ENCODE data around the gene PCSK4. TPM values are rescaled to one million over a fixed set of nuclear protein-coding genes. Genes with fewer than 3 reads are reported as not detected.

PCSK4 gene
- total and polyA plus RNA-seq, 2 of the 13 experiments (the other 11 are each of a cell fraction or from before 2014, with no cell fraction given) = 2.0 to 2.7 TPM

DNA sequence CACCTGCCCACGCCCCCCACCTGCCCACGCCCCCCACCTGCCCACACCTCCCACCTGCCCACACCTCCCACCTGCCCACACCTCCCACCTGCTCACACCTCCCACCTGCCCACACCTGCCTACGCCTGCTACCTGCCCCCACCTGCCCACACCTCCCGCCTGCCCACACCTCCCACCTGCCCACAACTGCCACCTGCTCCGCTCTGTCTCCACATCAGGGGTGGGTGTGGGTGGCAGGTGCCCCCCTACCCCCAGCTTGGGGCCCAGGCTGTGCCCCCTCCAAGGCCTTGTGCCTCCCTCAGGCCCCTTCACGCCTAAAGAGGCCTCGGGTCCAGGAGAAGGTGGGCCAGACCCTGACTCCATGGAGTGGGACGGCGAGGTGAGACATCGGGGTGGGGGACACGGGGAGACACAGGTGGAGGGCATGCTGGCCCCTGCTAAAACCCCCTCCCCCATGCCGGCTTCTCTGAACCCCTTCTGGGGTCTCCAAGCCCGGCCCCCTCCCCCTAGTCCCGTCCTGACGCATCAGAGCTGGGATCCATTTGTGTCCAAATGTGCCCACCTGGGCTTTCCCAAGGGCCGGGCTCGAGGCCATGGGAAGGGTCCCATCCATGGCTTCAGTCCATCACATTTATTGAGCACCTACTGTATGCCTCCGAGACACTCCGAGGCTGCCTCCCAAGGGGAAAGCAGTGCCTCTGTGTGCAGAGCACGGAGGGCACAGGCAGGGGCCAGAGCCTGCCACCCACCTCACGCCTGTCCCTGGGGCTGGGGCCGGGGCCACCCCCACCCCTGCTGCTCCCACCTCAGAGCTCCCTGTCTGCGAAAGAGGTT is 38.7 kb upstream of the PCSK4 start:
- no peak for DNase-seq (ENCODE audit: low spot score)
- Histone ChIP-seq H4K20me1 (ENCODE audit: insufficient read depth, low read length) (no peaks in the 10 kb centered on the region), H3K27me3 (ENCODE audit: control insufficient read depth in 1 of 2, insufficient read depth in 2 of 2, low read length in 2 of 2) (peaks cover 19 to 44% of the 10 kb centered on the region in 2 experiments), H3K9me3 (ENCODE audit: low read length) (no peaks in the 10 kb centered on the region), H3K4me3 (replicated peaks in 1 of 3; ENCODE audit: insufficient read depth in 1 of 3, low read depth in 2 of 3, low read length in 3 of 3) (no peak overlapping the region), H3K36me3 (replicated peaks in 1 of 2; ENCODE audit: control insufficient read depth in 1 of 2, insufficient read depth in 2 of 2, low read length in 2 of 2) (no peaks in the 10 kb centered on the region), H3K79me2 (ENCODE audit: insufficient read depth, low read length) (no peaks in the 10 kb centered on the region), H3K4me2 (ENCODE audit: low read depth, low read length) (no peak overlapping the region), H2AFZ (ENCODE audit: low read length) (no peak overlapping the region), H3K4me1 (ENCODE audit: insufficient read depth, low read length) (no peaks in the 10 kb centered on the region), H3K27ac (ENCODE audit: extremely low read length, insufficient read depth, low read length) (no peak overlapping the region), H3K9ac (ENCODE audit: insufficient read depth, low read depth, low read length) (no peak overlapping the region)
- TF ChIP-seq ZKSCAN8 (CRISPR knock-in tag; IDR thresholded peaks at IDR 0.05; ENCODE audit: borderline replicate concordance) = peak; percentile 56; the same call in 1 of the 2 replicates
- TF ChIP-seq WIZ (CRISPR knock-in tag; IDR thresholded peaks at IDR 0.05) = no peak
- intact Hi-C loops (cut with micrococcal nuclease; ENCODE audit: unreplicated experiment) (no loop called here), in situ Hi-C loops (cut with HindIII; ENCODE audit: extremely low pct_ligation_motif_present, low pct_unique_long_range_greater_than_20kb) (no loop called here)
- POLR2A ChIA-PET = no interaction called here
- CTCF ChIA-PET (ENCODE audit: low intra/inter-chr PET ratio, low total read pairs) = no interaction called here
- BruUV-seq (replicated peaks) = no TSS peak
- 36% methylated on average over 4 of the region's 23 CpGs for WGBS (ENCODE audit: low lambda C conversion rate)
- FAIRE-seq = no peak
- ATAC-seq = no peak; the same call in 2 of the 3 replicates

DNA sequence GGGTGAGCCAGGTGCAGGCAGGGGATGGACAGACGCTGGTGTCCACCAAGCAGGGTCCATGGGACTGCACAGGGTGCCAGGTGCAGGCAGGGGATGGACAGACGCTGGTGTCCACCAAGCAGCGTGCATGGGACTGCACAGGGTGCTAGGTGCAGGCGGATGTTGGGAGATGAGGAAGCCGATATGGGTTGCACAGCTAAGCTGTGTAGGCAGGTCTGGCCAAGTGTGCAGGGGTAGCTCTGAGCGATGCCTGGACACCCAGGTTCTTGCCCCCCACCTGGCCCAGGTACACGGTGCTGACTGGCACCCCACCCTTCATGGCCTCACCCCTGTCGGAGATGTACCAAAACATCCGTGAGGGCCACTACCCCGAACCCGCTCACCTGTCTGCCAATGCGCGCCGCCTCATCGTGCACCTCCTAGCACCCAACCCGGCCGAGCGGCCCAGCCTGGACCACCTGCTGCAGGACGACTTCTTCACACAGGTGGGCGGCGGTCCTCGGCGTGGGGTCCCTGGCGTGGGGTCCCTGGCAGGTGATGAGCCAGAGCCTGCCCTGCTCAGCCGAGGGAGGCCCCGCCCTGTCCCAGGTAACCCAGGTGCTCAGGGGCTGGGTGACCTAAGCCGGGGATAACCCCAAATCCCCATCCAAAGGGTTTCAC is 37.6 kb upstream of the PCSK4 start:
- ATAC-seq (peak; percentile 17; the same call in 2 of the 3 replicates), FAIRE-seq (no peak), DNase-seq (ENCODE audit: low spot score) (no peak)
- Histone ChIP-seq H3K4me3 (replicated peaks in 1 of 3; ENCODE audit: insufficient read depth in 1 of 3, low read depth in 2 of 3, low read length in 3 of 3) (no peak overlapping the region), H3K27ac (ENCODE audit: extremely low read length, insufficient read depth, low read length) (no peak overlapping the region), H3K27me3 (ENCODE audit: control insufficient read depth in 1 of 2, insufficient read depth in 2 of 2, low read length in 2 of 2) (peaks cover 24 to 53% of the 10 kb centered on the region in 2 experiments), H2AFZ (ENCODE audit: low read length) (no peak overlapping the region), H3K36me3 (replicated peaks in 1 of 2; ENCODE audit: control insufficient read depth in 1 of 2, insufficient read depth in 2 of 2, low read length in 2 of 2) (no peaks in the 10 kb centered on the region), H3K9me3 (ENCODE audit: low read length) (no peaks in the 10 kb centered on the region), H4K20me1 (ENCODE audit: insufficient read depth, low read length) (no peaks in the 10 kb centered on the region), H3K4me2 (ENCODE audit: low read depth, low read length) (no peak overlapping the region), H3K9ac (ENCODE audit: insufficient read depth, low read depth, low read length) (no peak overlapping the region), H3K4me1 (ENCODE audit: insufficient read depth, low read length) (peaks cover 8% of the 10 kb centered on the region), H3K79me2 (ENCODE audit: insufficient read depth, low read length) (no peaks in the 10 kb centered on the region)
- ChIA-PET POLR2A (no interaction called here), CTCF (ENCODE audit: low intra/inter-chr PET ratio, low total read pairs) (no interaction called here)
- intact Hi-C loops (cut with micrococcal nuclease; ENCODE audit: unreplicated experiment) (no loop called here), in situ Hi-C loops (cut with HindIII; ENCODE audit: extremely low pct_ligation_motif_present, low pct_unique_long_range_greater_than_20kb) (no loop called here)
- no peak for TF ChIP-seq ZFP36L1 (CRISPR knock-in tag; IDR thresholded peaks at IDR 0.05)
- 0 out of 2 replicates have a peak, but pooled peaks have one; percentile 6 for TF ChIP-seq PCBP1 (IDR thresholded peaks at IDR 0.05; ENCODE audit: borderline replicate concordance, low read depth, low read length)
- BruUV-seq (replicated peaks) = no TSS peak
- WGBS (ENCODE audit: low lambda C conversion rate) = 37% methylated on average over 11 of the region's 27 CpGs

Data from HepG2 (cell line).